GM18505 (cell line): ENCODE measurements around the gene CENPQ.
"Not testable (repeated sequence)": the region's sequence is repeated elsewhere in the genome, so short reads cannot be mapped to it uniquely, and the experiment has no call there.

Source experiments
- ATAC-seq: cut with Tn5 transposase; IDR thresholded peaks from one replicate; pipeline ENCODE4 v1.9.1; 2021; ENCODE audit not compliant: unreplicated experiment
- POLR2A ChIP-seq: IDR thresholded peaks from 4 replicates; pipeline ENCODE4 v1.6.1; 2011; ENCODE audit warnings: borderline replicate concordance; ENCODE audit not compliant: insufficient read depth, insufficient read length; ENCODE audit errors: extremely low read depth

CENPQ gene

GRCh38 chr6:49462927-49463611, at the start of gene CENPQ, which contains the start of gene MMUT:
Gene CENPQ (plus strand): TSS chr6:49463370. CDS start chr6:49470177, 6,807 bp downstream.
Gene MMUT (minus strand): TSS chr6:49463253. CDS start chr6:49459466, 3,787 bp downstream.
- peak; percentile 84 for TF ChIP-seq POLR2A
- ATAC-seq, result peak; percentile 99

- no peak for ATAC-seq
- no peak for TF ChIP-seq POLR2A
These were observed 47.8 kb upstream of the CENPQ start for GRCh38 chr6:49415358-49415757.

- TF ChIP-seq POLR2A, result no peak
- ATAC-seq, result no peak
These were observed 47.0 kb upstream of the CENPQ start for GRCh38 chr6:49416195-49416594.

GRCh38 chr6:49423817-49424216, 39.4 kb upstream of the CENPQ start:
- no peak for TF ChIP-seq POLR2A
- ATAC-seq, result no peak

GRCh38 chr6:49430187-49430586, 33.0 kb upstream of the CENPQ start:
- ATAC-seq, result no peak
- no peak for TF ChIP-seq POLR2A

GRCh38 chr6:49430866-49431265, 32.3 kb upstream of the CENPQ start:
- ATAC-seq, result no peak
- no peak for TF ChIP-seq POLR2A

- TF ChIP-seq POLR2A, result no peak
- ATAC-seq, result no peak
These were observed 9.9 kb upstream of the CENPQ start for GRCh38 chr6:49453221-49453620.

- TF ChIP-seq POLR2A, result no peak
- ATAC-seq, result no peak
These were observed 8.1 kb upstream of the CENPQ start for GRCh38 chr6:49454787-49455709.

- TF ChIP-seq POLR2A, result no peak
- ATAC-seq, result no peak
These were observed 5.4 kb upstream of the CENPQ start for GRCh38 chr6:49457771-49458170.

GRCh38 chr6:49462071-49462470, 1.1 kb upstream of the CENPQ start:
- no peak for ATAC-seq
- TF ChIP-seq POLR2A, result no peak

- no peak for TF ChIP-seq POLR2A
- peak; percentile 1 for ATAC-seq
These were observed 607 bp upstream of the CENPQ start for GRCh38 chr6:49462599-49462926.

GRCh38 chr6:49463612-49463967, 420 bp downstream of the CENPQ start:
- TF ChIP-seq POLR2A, result no peak
- ATAC-seq, result peak; percentile 0

- TF ChIP-seq POLR2A, result no peak
These were observed 1.5 kb downstream of the CENPQ start for GRCh38 chr6:49464691-49465090.

GRCh38 chr6:49468042-49468441, 4.9 kb downstream of the CENPQ start:
- TF ChIP-seq POLR2A, result no peak
- no peak for ATAC-seq

More at GRCh38 chr6:49464691-49465090, 1.5 kb downstream of the CENPQ start:
- ATAC-seq, result no peak

GRCh38 chr6:49476564-49476963, 13.4 kb downstream of the CENPQ start:
- not testable (repeated sequence) for ATAC-seq
